GM19023 (cell line): ENCODE results near the gene UBR4.

Source experiments
- ATAC-seq: cut with Tn5 transposase; IDR thresholded peaks from one replicate; pipeline ENCODE4 v1.9.1; 2021; ENCODE audit warnings: mild to moderate bottlenecking, moderate library complexity; ENCODE audit not compliant: unreplicated experiment

Gene UBR4

GRCh38 chr1:19059773-19060172, 150.3 kb downstream of the UBR4 start:
- no peak for ATAC-seq

- no peak for ATAC-seq
Observed at GRCh38 chr1:19058476-19058797, 151.6 kb downstream of the UBR4 start.

- ATAC-seq, result no peak
Observed at GRCh38 chr1:19057784-19058475, 152.1 kb downstream of the UBR4 start.

- ATAC-seq, result no peak
Observed at GRCh38 chr1:19057182-19057779, 152.8 kb downstream of the UBR4 start.

GRCh38 chr1:19055701-19056100, 154.4 kb downstream of the UBR4 start:
- ATAC-seq, result no peak

- no peak for ATAC-seq
Observed at GRCh38 chr1:19055001-19055400, 155.1 kb downstream of the UBR4 start.

GRCh38 chr1:19054216-19054615, 155.8 kb downstream of the UBR4 start:
- ATAC-seq, result no peak

- ATAC-seq, result no peak
Observed at GRCh38 chr1:19053486-19053885, 156.6 kb downstream of the UBR4 start.

GRCh38 chr1:19049798-19050197, 160.3 kb downstream of the UBR4 start:
- ATAC-seq, result no peak

GRCh38 chr1:19049128-19049768, 160.8 kb downstream of the UBR4 start:
- ATAC-seq, result no peak

- ATAC-seq, result no peak
Observed at GRCh38 chr1:19046972-19047731, 162.9 kb downstream of the UBR4 start.

- ATAC-seq, result no peak
Observed at GRCh38 chr1:19045898-19046880, 163.9 kb downstream of the UBR4 start.

GRCh38 chr1:19044975-19045831, 164.9 kb downstream of the UBR4 start:
- ATAC-seq, result no peak

- ATAC-seq, result no peak
Observed at GRCh38 chr1:19044471-19044870, 165.6 kb downstream of the UBR4 start.

- no peak for ATAC-seq
Observed at GRCh38 chr1:19043579-19044443, 166.3 kb downstream of the UBR4 start.

GRCh38 chr1:19042675-19043578, 167.1 kb downstream of the UBR4 start:
- no peak for ATAC-seq

- ATAC-seq, result no peak
Observed at GRCh38 chr1:19040010-19040680, 169.9 kb downstream of the UBR4 start.
